HCT116 (cell line): ENCODE measurements around the gene GRAMD2A.

Experiments
- CTCF ChIP-seq, 3 experiments: fragments of 200-600 bp in 1 of 3; sonication (generic) in 1 of 3; IDR thresholded peaks in 2 of 3; conservative IDR thresholded peaks in 1 of 3; 2 replicates each; pipeline ENCODE4 v1.5.1; 2012 to 2017; ENCODE audit warnings: low read depth in 2 of 3, low read length in 2 of 3, antibody characterized with exemption in 1 of 3, borderline replicate concordance in 1 of 3, control low read depth in 1 of 3, mild to moderate bottlenecking in 1 of 3, mixed read lengths in 1 of 3, mixed run types in 1 of 3, moderate library complexity in 1 of 3; ENCODE audit not compliant: insufficient read depth in 1 of 3
- POLR2A ChIP-seq: IDR thresholded peaks from 2 replicates; pipeline ENCODE4 v1.7.0; 2011; ENCODE audit warnings: borderline replicate concordance; ENCODE audit not compliant: insufficient read depth, insufficient read length; ENCODE audit errors: extremely low read depth
- SRF ChIP-seq: IDR thresholded peaks from 2 replicates; pipeline ENCODE4 v1.6.1; 2012; ENCODE audit warnings: low read depth

- no peak for TF ChIP-seq CTCF (IDR thresholded peaks at IDR 0.05 in 2 of 3, conservative IDR thresholded peaks at IDR 0.05 in 1 of 3; ENCODE audit: borderline replicate concordance in 1 of 3, insufficient read depth in 1 of 3, low read depth in 2 of 3, low read length in 2 of 3)
- TF ChIP-seq SRF = no peak
- TF ChIP-seq POLR2A = no peak
These were observed 85.5 kb downstream of the GRAMD2A start for GRCh38 chr15:72112116-72112515.
